ENCODE measurements around the gene OR5B2. TPM values are rescaled to one million over a fixed set of nuclear protein-coding genes. Genes with fewer than 3 reads are reported as not detected.

OR5B2 gene
- not detected in 2 replicates for total RNA-seq

GRCh38 chr11:58428021-58428420 is at the start of gene OR5B2:
Gene OR5B2 (minus strand): TSS chr11:58428121. CDS start chr11:58423261, 4,860 bp downstream.
- Mint-ChIP-seq H3K9me3 (no peaks in the 10 kb centered on the region), H3K27me3 (ENCODE audit: insufficient read depth) (no peaks in the 10 kb centered on the region), H3K36me3 (ENCODE audit: low read depth) (no peaks in the 10 kb centered on the region), H3K4me3 (no peak within 1 kb of the TSS), H3K4me1 (ENCODE audit: low read depth) (no peaks in the 10 kb centered on the region), H3K27ac (no peak within 1 kb of the TSS)
- intact Hi-C loops (cut with micrococcal nuclease), result no loop called here
- DNase-seq (ENCODE audit: low spot score), result no peak

- intact Hi-C loops (cut with micrococcal nuclease), result no loop called here
Observed at GRCh38 chr11:58471892-58472291, 44.0 kb upstream of the OR5B2 start.

GRCh38 chr11:58466293-58466692 is 38.4 kb upstream of the OR5B2 start:
- H3K4me1 Mint-ChIP-seq (ENCODE audit: low read depth), result no peaks in the 10 kb centered on the region
- DNase-seq (ENCODE audit: low spot score), result no peak
- no peaks in the 10 kb centered on the region for H3K36me3 Mint-ChIP-seq (ENCODE audit: low read depth)
- no peak overlapping the region for H3K27ac Mint-ChIP-seq
- H3K9me3 Mint-ChIP-seq, result peaks cover 8% of the 10 kb centered on the region
- no peak overlapping the region for H3K4me3 Mint-ChIP-seq
- intact Hi-C loops (cut with micrococcal nuclease), result no loop called here
- no peaks in the 10 kb centered on the region for H3K27me3 Mint-ChIP-seq (ENCODE audit: insufficient read depth)

More at GRCh38 chr11:58471892-58472291, 44.0 kb upstream of the OR5B2 start:
- H3K4me3 Mint-ChIP-seq, result no peak overlapping the region
- H3K4me1 Mint-ChIP-seq (ENCODE audit: low read depth), result no peaks in the 10 kb centered on the region
- H3K27me3 Mint-ChIP-seq (ENCODE audit: insufficient read depth), result peaks cover 1% of the 10 kb centered on the region
- no peak for DNase-seq (ENCODE audit: low spot score)
- H3K9me3 Mint-ChIP-seq, result peaks cover 37% of the 10 kb centered on the region
- peaks cover 2% of the 10 kb centered on the region for H3K36me3 Mint-ChIP-seq (ENCODE audit: low read depth)
- H3K27ac Mint-ChIP-seq, result no peak overlapping the region

GRCh38 chr11:58465690-58466089 is 37.8 kb upstream of the OR5B2 start:
- intact Hi-C loops (cut with micrococcal nuclease), result no loop called here
- Mint-ChIP-seq H3K4me1 (ENCODE audit: low read depth) (no peaks in the 10 kb centered on the region), H3K36me3 (ENCODE audit: low read depth) (no peaks in the 10 kb centered on the region), H3K4me3 (no peak overlapping the region), H3K27me3 (ENCODE audit: insufficient read depth) (no peaks in the 10 kb centered on the region), H3K9me3 (peaks cover 6% of the 10 kb centered on the region), H3K27ac (no peak overlapping the region)
- no peak for DNase-seq (ENCODE audit: low spot score)

GRCh38 chr11:58451585-58451984 is 23.7 kb upstream of the OR5B2 start:
- H3K36me3 Mint-ChIP-seq (ENCODE audit: low read depth), result no peaks in the 10 kb centered on the region
- H3K27me3 Mint-ChIP-seq (ENCODE audit: insufficient read depth), result no peaks in the 10 kb centered on the region
- no peak for DNase-seq (ENCODE audit: low spot score)
- no peaks in the 10 kb centered on the region for H3K4me1 Mint-ChIP-seq (ENCODE audit: low read depth)
- no peak overlapping the region for H3K27ac Mint-ChIP-seq
- H3K9me3 Mint-ChIP-seq, result no peaks in the 10 kb centered on the region
- intact Hi-C loops (cut with micrococcal nuclease), result no loop called here
- H3K4me3 Mint-ChIP-seq, result no peak overlapping the region

GRCh38 chr11:58446294-58446693 is 18.4 kb upstream of the OR5B2 start:
- Mint-ChIP-seq H3K27ac (no peak overlapping the region), H3K4me3 (no peak overlapping the region), H3K4me1 (ENCODE audit: low read depth) (no peaks in the 10 kb centered on the region), H3K36me3 (ENCODE audit: low read depth) (no peaks in the 10 kb centered on the region), H3K27me3 (ENCODE audit: insufficient read depth) (no peaks in the 10 kb centered on the region), H3K9me3 (peaks cover 3% of the 10 kb centered on the region)
- intact Hi-C loops (cut with micrococcal nuclease), result no loop called here
- DNase-seq (ENCODE audit: low spot score), result no peak

GRCh38 chr11:58444300-58444699 is 16.4 kb upstream of the OR5B2 start:
- Mint-ChIP-seq H3K27me3 (ENCODE audit: insufficient read depth) (no peaks in the 10 kb centered on the region), H3K9me3 (peaks cover 3% of the 10 kb centered on the region), H3K4me1 (ENCODE audit: low read depth) (no peaks in the 10 kb centered on the region), H3K4me3 (no peak overlapping the region), H3K27ac (no peak overlapping the region), H3K36me3 (ENCODE audit: low read depth) (no peaks in the 10 kb centered on the region)
- intact Hi-C loops (cut with micrococcal nuclease), result no loop called here
- no peak for DNase-seq (ENCODE audit: low spot score)

GRCh38 chr11:58442136-58442535 is 14.2 kb upstream of the OR5B2 start, which contains the start of gene OR5B12:
Gene OR5B12 (minus strand): TSS chr11:58442236. CDS start chr11:58440151, 2,085 bp downstream.
- no peaks in the 10 kb centered on the region for H3K36me3 Mint-ChIP-seq (ENCODE audit: low read depth)
- intact Hi-C loops (cut with micrococcal nuclease), result no loop called here
- no peak within 1 kb of the TSS for H3K27ac Mint-ChIP-seq
- DNase-seq (ENCODE audit: low spot score), result no peak
- H3K27me3 Mint-ChIP-seq (ENCODE audit: insufficient read depth), result peaks cover 2% of the 10 kb centered on the region
- H3K9me3 Mint-ChIP-seq, result peaks cover 3% of the 10 kb centered on the region
- no peaks in the 10 kb centered on the region for H3K4me1 Mint-ChIP-seq (ENCODE audit: low read depth)
- no peak within 1 kb of the TSS for H3K4me3 Mint-ChIP-seq

GRCh38 chr11:58438486-58438885 is 10.6 kb upstream of the OR5B2 start:
- no peaks in the 10 kb centered on the region for H3K4me1 Mint-ChIP-seq (ENCODE audit: low read depth)
- H3K4me3 Mint-ChIP-seq, result no peak overlapping the region
- H3K9me3 Mint-ChIP-seq, result no peaks in the 10 kb centered on the region
- no peak for DNase-seq (ENCODE audit: low spot score)
- intact Hi-C loops (cut with micrococcal nuclease), result loop anchor here (10.0 kb wide), 1 partner anchor 56 kb away; no protein-coding TSS in a partner anchor
- peaks cover 2% of the 10 kb centered on the region for H3K27me3 Mint-ChIP-seq (ENCODE audit: insufficient read depth)
- no peak overlapping the region for H3K27ac Mint-ChIP-seq
- no peaks in the 10 kb centered on the region for H3K36me3 Mint-ChIP-seq (ENCODE audit: low read depth)

GRCh38 chr11:58434217-58434616 is 6.3 kb upstream of the OR5B2 start:
- DNase-seq (ENCODE audit: low spot score), result no peak
- H3K9me3 Mint-ChIP-seq, result no peaks in the 10 kb centered on the region

GRCh38 chr11:58433638-58434203 is 5.8 kb upstream of the OR5B2 start:
- Mint-ChIP-seq H3K27ac (no peak overlapping the region), H3K4me3 (no peak overlapping the region), H3K36me3 (ENCODE audit: low read depth) (no peaks in the 10 kb centered on the region), H3K27me3 (ENCODE audit: insufficient read depth) (peaks cover 2% of the 10 kb centered on the region), H3K9me3 (no peaks in the 10 kb centered on the region), H3K4me1 (ENCODE audit: low read depth) (no peaks in the 10 kb centered on the region)
- intact Hi-C loops (cut with micrococcal nuclease), result loop anchor here (10.0 kb wide), 1 partner anchor 61 kb away; no protein-coding TSS in a partner anchor
- no peak for DNase-seq (ENCODE audit: low spot score)

More at GRCh38 chr11:58434217-58434616, 6.3 kb upstream of the OR5B2 start:
- Mint-ChIP-seq H3K36me3 (ENCODE audit: low read depth) (no peaks in the 10 kb centered on the region), H3K27ac (no peak overlapping the region), H3K4me1 (ENCODE audit: low read depth) (no peaks in the 10 kb centered on the region), H3K27me3 (ENCODE audit: insufficient read depth) (peaks cover 2% of the 10 kb centered on the region), H3K4me3 (no peak overlapping the region)
- intact Hi-C loops (cut with micrococcal nuclease), result loop anchor here (10.0 kb wide), 1 partner anchor 61 kb away; no protein-coding TSS in a partner anchor

- no peaks in the 10 kb centered on the region for H3K27me3 Mint-ChIP-seq (ENCODE audit: insufficient read depth)
- intact Hi-C loops (cut with micrococcal nuclease), result no loop called here
- H3K4me1 Mint-ChIP-seq (ENCODE audit: low read depth), result no peaks in the 10 kb centered on the region
- H3K36me3 Mint-ChIP-seq (ENCODE audit: low read depth), result no peaks in the 10 kb centered on the region
- no peak overlapping the region for H3K27ac Mint-ChIP-seq
- DNase-seq (ENCODE audit: low spot score), result no peak
- no peaks in the 10 kb centered on the region for H3K9me3 Mint-ChIP-seq
- no peak overlapping the region for H3K4me3 Mint-ChIP-seq
Observed at GRCh38 chr11:58429273-58429672, 1.4 kb upstream of the OR5B2 start.

GRCh38 chr11:58406774-58407173 is 21.1 kb downstream of the OR5B2 start, which contains the start of gene OR5B3:
Gene OR5B3 (minus strand): TSS chr11:58406874. CDS start chr11:58403409, 3,465 bp downstream.
- no peak within 1 kb of the TSS for H3K27ac Mint-ChIP-seq

More at GRCh38 chr11:58406774-58407173, 21.1 kb downstream of the OR5B2 start, which contains the start of gene OR5B3:
- H3K27me3 Mint-ChIP-seq (ENCODE audit: insufficient read depth), result no peaks in the 10 kb centered on the region
- H3K9me3 Mint-ChIP-seq, result peaks cover 29% of the 10 kb centered on the region
- no peak for DNase-seq (ENCODE audit: low spot score)
- no peak within 1 kb of the TSS for H3K4me3 Mint-ChIP-seq
- H3K4me1 Mint-ChIP-seq (ENCODE audit: low read depth), result no peaks in the 10 kb centered on the region
- no peaks in the 10 kb centered on the region for H3K36me3 Mint-ChIP-seq (ENCODE audit: low read depth)
- intact Hi-C loops (cut with micrococcal nuclease), result no loop called here

Data from activated T-helper 1 cell treated with anti-CD3 and anti-CD28 coated beads, Interleukin-12 subunit alpha, Interleukin-12 subunit beta, Interleukin-2, Interleukin-4 antibody, amounts not matched to agents 30 ng/mL and 10 ng/mL and 1 ng/mL, durations not matched to agents 14 hours and 24 hours and 36 hours (primary cell).